Cardiac muscle cell (in vitro differentiated cells and primary cell): ENCODE data around the gene JARID2. TPM values are rescaled to one million over a fixed set of nuclear protein-coding genes. Genes with fewer than 3 reads are reported as not detected.

Experiments
- DNase-seq, 2 donors: peaks; one replicate each; pipeline versions ENCODE4 v3.0.0 to v3.0.0-alpha.2; 2010 to 2017; ENCODE audit warnings: low read depth in 1 of 2, low spot score in 1 of 2
- H3K27ac ChIP-seq: fragments of 200-600 bp; sonication (generic); 2 replicates; pipeline ENCODE4 v1.5.1; 2016
- H3K27me3 ChIP-seq: fragments of 200-600 bp; sonication (generic); 2 replicates; pipeline ENCODE4 v1.6.0; 2016; ENCODE audit warnings: control low read depth
- H3K36me3 ChIP-seq: fragments of 200-600 bp; sonication (generic); 2 replicates; pipeline ENCODE4 v1.5.1; 2016; ENCODE audit warnings: control low read depth
- H3K4me1 ChIP-seq: fragments of 200-600 bp; sonication (generic); 2 replicates; pipeline ENCODE4 v1.8.1; 2017; ENCODE audit warnings: low read depth, mild to moderate bottlenecking, mixed run types
- H3K4me3 ChIP-seq: fragments of 200-600 bp; sonication (generic); 2 replicates; pipeline ENCODE4 v1.5.1; 2016; ENCODE audit warnings: mild to moderate bottlenecking
- H3K9me3 ChIP-seq: fragments of 200-600 bp; sonication (generic); 2 replicates; pipeline ENCODE4 v1.5.1; 2017; ENCODE audit warnings: low read depth, mild to moderate bottlenecking, control low read depth
- polyA plus RNA-seq: library from polyadenylated mRNA; unstranded; fragments of >200 nt; fragmentation: Nextera tagmentation; extraction: Ambion mirVana; gene quantifications from 2 replicates; pipeline ENCODE4 v1.2.1, GENCODE V29; 2016
- total RNA-seq: library from RNA; depleted of rRNA; stranded (reverse); fragments of >200 nt; gene quantifications from 2 replicates; pipeline ENCODE4 v1.2.3, GENCODE V29; 2016
- TF ChIP-seq, protein P1 (sequence below): IDR thresholded peaks from 2 replicates; pipeline ENCODE4 v1.5.1; 2012; ENCODE audit warnings: low read depth, mild to moderate bottlenecking, low read length

JARID2 gene
- total and polyA plus RNA-seq, 2 experiments from 2014 or later = 9.7 to 26.4 TPM

- no peaks in the 10 kb centered on the region for H3K9me3 ChIP-seq
- no peaks in the 10 kb centered on the region for H3K36me3 ChIP-seq
- no peak for DNase-seq
- H3K27me3 ChIP-seq = no peaks in the 10 kb centered on the region
- no peak overlapping the region for H3K27ac ChIP-seq
- peaks cover 54% of the 10 kb centered on the region for H3K4me1 ChIP-seq
- TF ChIP-seq, protein P1, sequence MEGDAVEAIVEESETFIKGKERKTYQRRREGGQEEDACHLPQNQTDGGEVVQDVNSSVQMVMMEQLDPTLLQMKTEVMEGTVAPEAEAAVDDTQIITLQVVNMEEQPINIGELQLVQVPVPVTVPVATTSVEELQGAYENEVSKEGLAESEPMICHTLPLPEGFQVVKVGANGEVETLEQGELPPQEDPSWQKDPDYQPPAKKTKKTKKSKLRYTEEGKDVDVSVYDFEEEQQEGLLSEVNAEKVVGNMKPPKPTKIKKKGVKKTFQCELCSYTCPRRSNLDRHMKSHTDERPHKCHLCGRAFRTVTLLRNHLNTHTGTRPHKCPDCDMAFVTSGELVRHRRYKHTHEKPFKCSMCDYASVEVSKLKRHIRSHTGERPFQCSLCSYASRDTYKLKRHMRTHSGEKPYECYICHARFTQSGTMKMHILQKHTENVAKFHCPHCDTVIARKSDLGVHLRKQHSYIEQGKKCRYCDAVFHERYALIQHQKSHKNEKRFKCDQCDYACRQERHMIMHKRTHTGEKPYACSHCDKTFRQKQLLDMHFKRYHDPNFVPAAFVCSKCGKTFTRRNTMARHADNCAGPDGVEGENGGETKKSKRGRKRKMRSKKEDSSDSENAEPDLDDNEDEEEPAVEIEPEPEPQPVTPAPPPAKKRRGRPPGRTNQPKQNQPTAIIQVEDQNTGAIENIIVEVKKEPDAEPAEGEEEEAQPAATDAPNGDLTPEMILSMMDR = no peak
- H3K4me3 ChIP-seq = no peak overlapping the region
These were observed 155.9 kb downstream of the JARID2 start for GRCh38 chr6:15401769-15402250.

DNA sequence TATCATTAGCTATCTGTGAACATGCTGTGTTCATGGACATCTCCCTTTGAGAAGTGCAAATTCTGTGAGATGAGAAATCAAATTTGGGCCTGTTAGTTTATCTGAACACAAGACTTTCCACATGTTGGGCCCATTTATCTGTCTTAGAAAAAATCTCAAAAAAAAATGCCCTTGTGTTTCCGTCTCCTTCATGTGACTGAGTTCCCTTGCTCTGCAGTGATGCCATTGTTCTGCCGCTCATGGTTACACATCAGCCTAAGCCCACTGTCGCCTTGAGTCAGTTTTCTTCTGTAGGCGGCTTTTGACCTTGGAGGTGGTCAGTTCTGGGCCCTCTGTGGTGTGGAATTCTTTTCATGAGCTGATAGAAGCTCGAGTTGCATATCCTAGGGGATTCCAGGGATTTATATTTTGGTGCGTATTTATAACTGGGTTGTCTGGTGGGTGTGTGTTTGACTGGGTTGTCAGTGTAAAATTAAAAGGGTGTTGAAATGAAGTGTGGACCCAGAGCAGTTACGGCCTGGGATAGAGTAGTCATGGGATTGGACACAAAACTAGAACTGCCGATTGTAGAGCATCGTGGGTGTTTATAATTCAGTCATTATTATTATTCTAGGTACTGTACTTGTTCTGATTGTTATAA lies 156.7 kb downstream of the JARID2 start:
- Histone ChIP-seq H3K36me3 (no peaks in the 10 kb centered on the region), H3K27me3 (no peaks in the 10 kb centered on the region), H3K4me3 (no peak overlapping the region), H3K27ac (no peak overlapping the region), H3K9me3 (no peaks in the 10 kb centered on the region), H3K4me1 (peaks cover 54% of the 10 kb centered on the region)
- DNase-seq = no peak
- TF ChIP-seq, protein P1 = no peak

- DNase-seq = no peak
- H3K4me1 ChIP-seq = peaks cover 54% of the 10 kb centered on the region
- H3K27me3 ChIP-seq = no peaks in the 10 kb centered on the region
- no peak overlapping the region for H3K27ac ChIP-seq
- no peak overlapping the region for H3K4me3 ChIP-seq
- H3K9me3 ChIP-seq = no peaks in the 10 kb centered on the region
- H3K36me3 ChIP-seq = no peaks in the 10 kb centered on the region
- TF ChIP-seq, protein P1 = no peak
These were observed 157.4 kb downstream of the JARID2 start for GRCh38 chr6:15403094-15403755.

DNA sequence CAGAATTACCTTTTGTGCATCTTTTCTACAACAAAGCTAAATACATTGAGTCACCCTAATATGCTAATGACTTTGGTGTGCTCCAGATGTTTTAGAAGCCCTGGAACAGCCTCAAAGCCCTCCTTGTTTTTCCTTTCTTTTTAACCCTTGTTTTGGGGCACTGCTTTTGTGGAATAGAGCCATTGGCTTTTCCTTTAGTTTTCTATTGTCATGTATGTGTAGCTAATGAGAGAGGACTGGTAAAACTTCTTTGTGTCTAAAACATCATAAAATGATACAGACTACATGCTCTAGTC lies 158.8 kb downstream of the JARID2 start:
- peaks cover 57% of the 10 kb centered on the region for H3K4me1 ChIP-seq
- TF ChIP-seq, protein P1 = no peak
- no peaks in the 10 kb centered on the region for H3K36me3 ChIP-seq
- no peak overlapping the region for H3K4me3 ChIP-seq
- no peak for DNase-seq
- no peaks in the 10 kb centered on the region for H3K9me3 ChIP-seq
- no peak overlapping the region for H3K27ac ChIP-seq
- no peaks in the 10 kb centered on the region for H3K27me3 ChIP-seq

GRCh38 chr6:15405129-15406068 lies 159.5 kb downstream of the JARID2 start:
- no peaks in the 10 kb centered on the region for H3K9me3 ChIP-seq
- no peaks in the 10 kb centered on the region for H3K36me3 ChIP-seq
- no peaks in the 10 kb centered on the region for H3K27me3 ChIP-seq
- H3K27ac ChIP-seq = no peak overlapping the region
- peaks cover 52% of the 10 kb centered on the region for H3K4me1 ChIP-seq
- TF ChIP-seq, protein P1 = no peak
- no peak for DNase-seq
- H3K4me3 ChIP-seq = no peak overlapping the region
